ENCODE data around the gene TMEM120A.

The TMEM120A gene

GRCh38 chr7:75960372-75960771, 34.0 kb downstream of the TMEM120A start:
- no peak for TF ChIP-seq CTCF (IDR thresholded peaks at IDR 0.05; ENCODE audit: borderline replicate concordance, control extremely low read depth, extremely low read depth, insufficient read depth, missing control alignments)
- DNase-seq (ENCODE audit: low spot score): no peak
- in situ Hi-C loops (cut with MboI; ENCODE audit: low sequenced_read_pairs, unreplicated experiment): no loop called here

- TF ChIP-seq CTCF (IDR thresholded peaks at IDR 0.05; ENCODE audit: borderline replicate concordance, control extremely low read depth, extremely low read depth, insufficient read depth, missing control alignments): no peak
- no peak for DNase-seq (ENCODE audit: low spot score)
- in situ Hi-C loops (cut with MboI; ENCODE audit: low sequenced_read_pairs, unreplicated experiment): no loop called here
Measured at GRCh38 chr7:75958802-75959543, 35.4 kb downstream of the TMEM120A start.

GRCh38 chr7:75957021-75957736, 37.2 kb downstream of the TMEM120A start:
- no peak for TF ChIP-seq CTCF (IDR thresholded peaks at IDR 0.05; ENCODE audit: borderline replicate concordance, control extremely low read depth, extremely low read depth, insufficient read depth, missing control alignments)
- DNase-seq (ENCODE audit: low spot score): no peak
- in situ Hi-C loops (cut with MboI; ENCODE audit: low sequenced_read_pairs, unreplicated experiment): no loop called here

GRCh38 chr7:75955331-75955955, 39.0 kb downstream of the TMEM120A start:
- in situ Hi-C loops (cut with MboI; ENCODE audit: low sequenced_read_pairs, unreplicated experiment): no loop called here
- no peak for DNase-seq (ENCODE audit: low spot score)
- TF ChIP-seq CTCF (IDR thresholded peaks at IDR 0.05; ENCODE audit: borderline replicate concordance, control extremely low read depth, extremely low read depth, insufficient read depth, missing control alignments): no peak

- in situ Hi-C loops (cut with MboI; ENCODE audit: low sequenced_read_pairs, unreplicated experiment): no loop called here
- no peak for TF ChIP-seq CTCF (IDR thresholded peaks at IDR 0.05; ENCODE audit: borderline replicate concordance, control extremely low read depth, extremely low read depth, insufficient read depth, missing control alignments)
- DNase-seq (ENCODE audit: low spot score): no peak
Measured at GRCh38 chr7:75953931-75954330, 40.5 kb downstream of the TMEM120A start.

GRCh38 chr7:75953431-75953830, 41.0 kb downstream of the TMEM120A start:
- DNase-seq (ENCODE audit: low spot score): no peak
- in situ Hi-C loops (cut with MboI; ENCODE audit: low sequenced_read_pairs, unreplicated experiment): no loop called here
- TF ChIP-seq CTCF (IDR thresholded peaks at IDR 0.05; ENCODE audit: borderline replicate concordance, control extremely low read depth, extremely low read depth, insufficient read depth, missing control alignments): no peak

All from GM13976 (cell line).